Tibial nerve (tissue), 4 donors: ENCODE results near the gene CA10. TPM values are rescaled to one million over a fixed set of nuclear protein-coding genes. Genes with fewer than 3 reads are reported as not detected.

ENCODE experiments used
- DNase-seq, 2 donors: peaks; one replicate each; pipeline ENCODE4 v3.0.0-alpha.2; 2019; ENCODE audit warnings: low spot score in 2 of 2
- H3K27ac ChIP-seq, 4 donors: fragments of 200-600 bp; sonication (generic) in 3 of 4; one replicate each; pipeline ENCODE4 v1.5.1; 2017 to 2019; ENCODE audit warnings: mild to moderate bottlenecking in 1 of 4
- H3K27me3 ChIP-seq, 2 donors: fragments of 200-600 bp; sonication (generic) in 1 of 2; one replicate each; pipeline versions ENCODE4 v1.5.1 to v1.6.0; 2017 to 2019
- H3K36me3 ChIP-seq, 3 donors: fragments of 200-600 bp; sonication (generic); one replicate each; pipeline ENCODE4 v1.5.1; 2018 to 2019
- H3K4me1 ChIP-seq, 4 donors: fragments of 200-600 bp; sonication (generic) in 3 of 4; one replicate each; pipeline ENCODE4 v1.5.1; 2017 to 2019
- H3K4me3 ChIP-seq, 4 donors: fragments of 200-600 bp; sonication (generic) in 3 of 4; one replicate each; pipeline ENCODE4 v1.5.1; 2017 to 2019; ENCODE audit warnings: mild to moderate bottlenecking in 1 of 4, moderate library complexity in 1 of 4
- H3K9me3 ChIP-seq, 4 donors: fragments of 200-600 bp; sonication (generic) in 3 of 4; one replicate each; pipeline ENCODE4 v1.5.1; 2017 to 2019
- EP300 ChIP-seq, 2 donors: sonication (generic); formaldehyde crosslinking; IDR thresholded peaks; one replicate each; pipeline ENCODE4 v1.6.1; 2017; ENCODE audit warnings: antibody characterized with exemption in 2 of 2, mild to moderate bottlenecking in 1 of 2
- POLR2A ChIP-seq, 2 donors: fragments of 450-650 bp; IDR thresholded peaks; one replicate each; pipeline ENCODE4 v1.6.1; 2017; ENCODE audit warnings: antibody characterized with exemption in 2 of 2, mild to moderate bottlenecking in 2 of 2, moderate library complexity in 2 of 2
- WGBS, 2 donors: methylation state at CpG; one replicate each; pipeline ENCODE4 v1.1.5; 2018; 5-methylcytosine and 5-hydroxymethylcytosine counted together
- total RNA-seq, 4 donors: library from RNA; depleted of rRNA; stranded (reverse); fragments of >200 nt; gene quantifications; one replicate each; pipeline ENCODE4 v1.1.0, GENCODE V29; 2016
- TF ChIP-seq, protein P1 (sequence below), 5 experiments: fragments of 200-600 bp in 3 of 5; fragments of 450-650 bp in 2 of 5; sonication (generic) in 3 of 5; IDR thresholded peaks; one replicate each; pipeline ENCODE4 v1.5.1; 2016 to 2019; ENCODE audit warnings: antibody characterized with exemption in 5 of 5, mild to moderate bottlenecking in 3 of 5, moderate library complexity in 2 of 5

Gene CA10
- total RNA-seq, 4 donors from 2014 or later = not detected

GRCh38 chr17:51736356-51736755 lies 422.2 kb downstream of the CA10 start:
- 47 to 58% methylated on average over 2 of the region's 2 CpGs for WGBS, 2 donors
- Histone ChIP-seq H3K9me3 (no peaks in the 10 kb centered on the region), H3K4me1 (no peaks in the 10 kb centered on the region), H3K27ac (no peak overlapping the region), H3K4me3 (no peak overlapping the region), H3K27me3 (no peaks in the 10 kb centered on the region), H3K36me3 (no peaks in the 10 kb centered on the region)
- DNase-seq = no peak
- TF ChIP-seq POLR2A (IDR thresholded peaks at IDR 0.05) (no peak), EP300 (IDR thresholded peaks at IDR 0.05) (no peak)
- TF ChIP-seq, protein P1, sequence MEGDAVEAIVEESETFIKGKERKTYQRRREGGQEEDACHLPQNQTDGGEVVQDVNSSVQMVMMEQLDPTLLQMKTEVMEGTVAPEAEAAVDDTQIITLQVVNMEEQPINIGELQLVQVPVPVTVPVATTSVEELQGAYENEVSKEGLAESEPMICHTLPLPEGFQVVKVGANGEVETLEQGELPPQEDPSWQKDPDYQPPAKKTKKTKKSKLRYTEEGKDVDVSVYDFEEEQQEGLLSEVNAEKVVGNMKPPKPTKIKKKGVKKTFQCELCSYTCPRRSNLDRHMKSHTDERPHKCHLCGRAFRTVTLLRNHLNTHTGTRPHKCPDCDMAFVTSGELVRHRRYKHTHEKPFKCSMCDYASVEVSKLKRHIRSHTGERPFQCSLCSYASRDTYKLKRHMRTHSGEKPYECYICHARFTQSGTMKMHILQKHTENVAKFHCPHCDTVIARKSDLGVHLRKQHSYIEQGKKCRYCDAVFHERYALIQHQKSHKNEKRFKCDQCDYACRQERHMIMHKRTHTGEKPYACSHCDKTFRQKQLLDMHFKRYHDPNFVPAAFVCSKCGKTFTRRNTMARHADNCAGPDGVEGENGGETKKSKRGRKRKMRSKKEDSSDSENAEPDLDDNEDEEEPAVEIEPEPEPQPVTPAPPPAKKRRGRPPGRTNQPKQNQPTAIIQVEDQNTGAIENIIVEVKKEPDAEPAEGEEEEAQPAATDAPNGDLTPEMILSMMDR (IDR thresholded peaks at IDR 0.05) = no peak

DNA sequence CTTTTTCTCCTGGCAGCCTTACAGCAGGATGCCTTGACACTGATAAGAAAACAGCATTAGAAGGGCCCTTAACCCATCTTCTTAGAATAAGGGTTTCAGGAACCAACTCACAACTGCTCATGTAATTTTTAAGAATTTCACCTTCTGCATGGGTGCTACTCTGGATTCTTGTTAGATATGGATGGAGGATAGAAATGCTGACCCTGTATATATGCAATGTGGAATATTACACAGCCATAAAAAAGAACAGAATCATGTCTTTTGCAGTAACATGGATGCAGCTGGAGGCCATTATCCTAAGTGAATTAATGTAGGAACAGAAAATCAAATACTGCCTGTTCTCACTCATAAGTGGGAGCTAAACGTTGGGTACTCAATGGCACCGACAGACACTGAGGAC lies 423.5 kb downstream of the CA10 start:
- Histone ChIP-seq H3K4me1 (peaks cover 0 to 2% (median 0%) of the 10 kb centered on the region in 4 donors), H3K27ac (no peak overlapping the region), H3K9me3 (no peaks in the 10 kb centered on the region), H3K27me3 (no peaks in the 10 kb centered on the region), H3K4me3 (no peak overlapping the region), H3K36me3 (no peaks in the 10 kb centered on the region)
- no peak for DNase-seq
- WGBS, 2 donors = 91 to 96% methylated on average over 2 of the region's 2 CpGs
- TF ChIP-seq, protein P1 (IDR thresholded peaks at IDR 0.05) = no peak
- no peak for TF ChIP-seq POLR2A (IDR thresholded peaks at IDR 0.05)
- TF ChIP-seq EP300 (IDR thresholded peaks at IDR 0.05) = no peak

GRCh38 chr17:51734462-51734861 lies 424.1 kb downstream of the CA10 start:
- WGBS, 2 donors = 78 to 84% methylated on average over 4 of the region's 4 CpGs
- Histone ChIP-seq H3K4me3 (no peak overlapping the region), H3K27ac (no peak overlapping the region), H3K27me3 (no peaks in the 10 kb centered on the region), H3K4me1 (peaks cover 0 to 2% (median 0%) of the 10 kb centered on the region in 4 donors), H3K9me3 (no peaks in the 10 kb centered on the region), H3K36me3 (no peaks in the 10 kb centered on the region)
- no peak for TF ChIP-seq EP300 (IDR thresholded peaks at IDR 0.05)
- TF ChIP-seq, protein P1 (IDR thresholded peaks at IDR 0.05) = peak in 3 of 5 experiments; percentile 15 to 31 (median 27)
- TF ChIP-seq POLR2A (IDR thresholded peaks at IDR 0.05) = no peak
- DNase-seq = peak in 1 of 2 donors; percentile 8

DNA sequence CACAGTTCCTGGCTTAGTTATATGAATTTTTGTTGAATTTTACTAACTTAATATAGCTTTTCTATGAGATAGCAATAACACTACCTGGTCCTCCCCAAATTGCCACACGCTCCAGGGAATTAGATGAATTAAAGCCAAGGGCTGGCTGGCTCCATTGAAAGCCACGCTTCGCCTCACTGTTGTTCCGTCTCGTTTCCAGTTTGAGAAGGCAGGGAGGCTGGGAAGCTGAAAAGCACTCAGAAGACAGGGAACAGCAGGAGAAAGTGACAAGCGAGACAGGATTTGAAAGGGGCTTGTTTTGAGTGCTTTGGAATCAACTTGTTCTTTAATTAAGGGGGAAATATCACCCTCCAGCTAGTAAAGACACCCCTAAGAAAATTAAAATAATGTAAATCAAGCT lies 425.3 kb downstream of the CA10 start:
- Histone ChIP-seq H3K4me3 (no peak overlapping the region), H3K36me3 (no peaks in the 10 kb centered on the region), H3K4me1 (peaks cover 0 to 2% (median 0%) of the 10 kb centered on the region in 4 donors), H3K27ac (no peak overlapping the region), H3K9me3 (no peaks in the 10 kb centered on the region), H3K27me3 (no peaks in the 10 kb centered on the region)
- DNase-seq = no peak
- WGBS, 2 donors = 83 to 89% methylated on average over 6 of the region's 6 CpGs
- TF ChIP-seq POLR2A (IDR thresholded peaks at IDR 0.05) (no peak), EP300 (IDR thresholded peaks at IDR 0.05) (no peak)
- TF ChIP-seq, protein P1 (IDR thresholded peaks at IDR 0.05) = no peak

GRCh38 chr17:51731941-51732722 lies 426.4 kb downstream of the CA10 start:
- WGBS, 2 donors = 73 to 74% methylated on average over 6 of the region's 6 CpGs
- Histone ChIP-seq H3K4me3 (no peak overlapping the region), H3K27ac (no peak overlapping the region), H3K27me3 (no peaks in the 10 kb centered on the region), H3K36me3 (no peaks in the 10 kb centered on the region), H3K4me1 (peaks cover 0 to 2% (median 0%) of the 10 kb centered on the region in 4 donors), H3K9me3 (no peaks in the 10 kb centered on the region)
- DNase-seq = no peak
- no peak for TF ChIP-seq EP300 (IDR thresholded peaks at IDR 0.05)
- TF ChIP-seq, protein P1 (IDR thresholded peaks at IDR 0.05) = no peak
- no peak for TF ChIP-seq POLR2A (IDR thresholded peaks at IDR 0.05)
